Measurements from ENCODE around the gene IL22RA1.
A peak's percentile ranks its signal among the peaks of the same experiment; 100 is the strongest.

The IL22RA1 gene, protein sequence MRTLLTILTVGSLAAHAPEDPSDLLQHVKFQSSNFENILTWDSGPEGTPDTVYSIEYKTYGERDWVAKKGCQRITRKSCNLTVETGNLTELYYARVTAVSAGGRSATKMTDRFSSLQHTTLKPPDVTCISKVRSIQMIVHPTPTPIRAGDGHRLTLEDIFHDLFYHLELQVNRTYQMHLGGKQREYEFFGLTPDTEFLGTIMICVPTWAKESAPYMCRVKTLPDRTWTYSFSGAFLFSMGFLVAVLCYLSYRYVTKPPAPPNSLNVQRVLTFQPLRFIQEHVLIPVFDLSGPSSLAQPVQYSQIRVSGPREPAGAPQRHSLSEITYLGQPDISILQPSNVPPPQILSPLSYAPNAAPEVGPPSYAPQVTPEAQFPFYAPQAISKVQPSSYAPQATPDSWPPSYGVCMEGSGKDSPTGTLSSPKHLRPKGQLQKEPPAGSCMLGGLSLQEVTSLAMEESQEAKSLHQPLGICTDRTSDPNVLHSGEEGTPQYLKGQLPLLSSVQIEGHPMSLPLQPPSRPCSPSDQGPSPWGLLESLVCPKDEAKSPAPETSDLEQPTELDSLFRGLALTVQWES

DNA sequence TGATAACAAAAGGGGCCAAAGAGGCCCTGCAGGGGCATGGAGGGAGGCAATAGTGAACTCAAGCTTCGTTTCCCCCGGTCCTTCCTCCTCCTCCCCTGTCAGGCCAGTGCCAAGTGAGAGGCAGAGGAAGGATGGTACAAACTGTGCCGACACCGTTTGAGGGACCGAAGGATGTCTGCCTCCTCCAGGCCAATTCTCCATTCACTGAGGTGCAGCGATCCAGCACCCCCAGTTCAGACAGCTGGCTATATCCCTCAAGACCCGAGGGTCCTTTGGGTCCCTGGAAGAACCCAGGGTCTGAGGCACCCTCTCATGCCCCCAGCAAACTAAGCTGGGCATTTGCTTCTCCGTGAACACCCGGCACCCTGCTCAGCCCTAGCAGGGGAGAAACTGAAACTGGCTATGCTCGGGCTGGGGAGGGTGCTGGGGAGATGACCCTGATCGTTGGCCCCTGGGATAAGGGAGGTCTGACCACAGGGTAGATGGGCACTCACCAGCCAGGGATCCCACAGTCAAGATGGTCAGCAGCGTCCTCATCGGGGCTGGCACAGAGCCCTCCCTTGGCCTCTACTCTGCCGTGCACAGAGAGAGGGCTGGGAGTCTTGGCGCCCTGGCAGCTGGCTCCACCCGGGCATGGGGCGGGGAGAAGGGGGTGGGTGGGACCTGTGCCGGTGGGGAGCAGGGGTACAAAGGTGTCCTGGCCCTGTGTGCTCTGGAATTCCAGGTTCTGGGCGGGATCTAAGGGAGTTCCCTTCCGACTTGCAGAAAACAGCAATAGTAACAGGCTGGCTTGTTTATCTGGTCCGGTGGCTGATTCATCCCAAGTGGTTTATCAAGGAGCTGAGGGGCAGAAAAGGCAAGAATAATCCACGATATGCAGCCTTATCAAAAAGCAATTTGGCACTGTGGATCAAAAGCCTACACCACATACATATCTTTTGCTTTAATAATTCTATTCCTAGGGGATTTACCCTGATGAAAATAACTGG, at the start of gene IL22RA1:
IL22RA1 (minus strand) TSS at position 595 of the 989 bp plus-strand sequence; CDS start at position 537, 58 bp downstream.
- H3K4me3 ChIP-seq (ENCODE audit: low read length): no peak within 1 kb of the TSS
- TF ChIP-seq ZNF274 (IDR thresholded peaks at IDR 0.05; ENCODE audit: low read depth, low read length): no peak

DNA sequence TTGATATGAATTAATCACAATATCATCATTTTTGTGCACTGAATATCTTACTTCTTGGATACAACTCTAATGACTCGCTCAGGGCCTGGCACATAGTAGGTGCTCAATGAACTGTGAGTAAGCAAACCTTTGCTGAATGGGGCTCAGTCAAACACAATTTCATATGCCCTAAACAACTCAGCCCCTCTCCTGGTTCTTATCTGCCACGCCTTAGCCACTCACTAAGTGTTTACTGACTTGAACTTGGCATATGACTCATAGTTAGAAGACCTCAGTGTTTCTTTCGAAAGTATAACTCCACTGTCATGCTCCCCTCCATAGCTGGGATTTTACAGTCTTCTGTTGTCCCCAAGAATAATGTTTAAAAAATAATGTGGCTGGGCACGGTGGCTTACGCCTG, 48.9 kb upstream of the IL22RA1 start:
- no peak overlapping the region; the same call in 1 of the 2 replicates for H3K4me3 ChIP-seq (ENCODE audit: low read length)

DNA sequence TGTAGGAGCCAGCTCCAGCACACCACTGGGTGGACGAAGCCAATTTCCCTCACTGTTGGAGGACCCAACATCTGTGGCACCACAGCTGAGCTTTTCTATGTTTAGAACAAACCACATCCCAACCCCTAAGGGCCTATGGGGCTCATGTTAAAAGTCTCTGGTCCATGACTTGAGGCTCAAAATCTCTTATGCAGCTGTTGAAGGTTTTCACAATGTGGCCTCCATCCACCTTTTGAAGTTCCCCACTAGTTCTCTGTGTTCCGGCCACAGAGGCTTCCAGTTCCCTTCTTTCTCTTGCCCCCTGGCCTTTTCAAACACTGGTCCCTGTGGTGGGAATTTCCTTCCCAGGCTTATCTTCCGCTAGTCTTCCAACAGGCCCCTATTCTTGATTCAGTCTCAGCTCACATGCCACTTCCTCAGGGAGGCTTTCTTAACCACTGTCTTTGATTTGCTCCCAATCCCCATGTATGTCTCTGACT, 48.1 kb upstream of the IL22RA1 start:
- no peak for TF ChIP-seq ZNF274 (IDR thresholded peaks at IDR 0.05; ENCODE audit: low read depth, low read length)
- H3K4me3 ChIP-seq (ENCODE audit: low read length): peak overlapping the region; percentile 11; the same call in 1 of the 2 replicates

More for the DNA sequence above, 48.9 kb upstream of the IL22RA1 start:
- TF ChIP-seq ZNF274 (IDR thresholded peaks at IDR 0.05; ENCODE audit: low read depth, low read length): no peak

DNA sequence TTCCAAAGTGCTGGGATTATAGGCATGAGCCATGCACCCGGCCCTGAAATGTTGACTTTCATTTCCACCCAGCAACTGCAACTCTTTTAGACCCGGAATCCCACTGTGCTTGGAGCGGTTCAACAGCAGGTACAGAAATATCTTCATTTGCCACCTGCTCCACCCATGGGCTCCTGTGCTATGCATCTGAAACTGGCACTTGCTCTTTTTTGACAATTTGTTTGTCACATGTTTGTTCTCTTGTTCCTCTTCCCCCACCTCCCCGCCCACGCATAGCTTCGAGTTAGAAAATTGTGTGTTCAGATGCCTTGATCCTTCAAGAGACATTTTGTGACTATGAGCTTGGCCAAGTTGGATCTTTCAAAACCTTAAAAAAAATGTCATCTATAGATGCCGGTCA, 46.6 kb upstream of the IL22RA1 start:
- TF ChIP-seq ZNF274 (IDR thresholded peaks at IDR 0.05; ENCODE audit: low read depth, low read length): no peak
- H3K4me3 ChIP-seq (ENCODE audit: low read length): peak overlapping the region; percentile 23; the same call in 1 of the 2 replicates

DNA sequence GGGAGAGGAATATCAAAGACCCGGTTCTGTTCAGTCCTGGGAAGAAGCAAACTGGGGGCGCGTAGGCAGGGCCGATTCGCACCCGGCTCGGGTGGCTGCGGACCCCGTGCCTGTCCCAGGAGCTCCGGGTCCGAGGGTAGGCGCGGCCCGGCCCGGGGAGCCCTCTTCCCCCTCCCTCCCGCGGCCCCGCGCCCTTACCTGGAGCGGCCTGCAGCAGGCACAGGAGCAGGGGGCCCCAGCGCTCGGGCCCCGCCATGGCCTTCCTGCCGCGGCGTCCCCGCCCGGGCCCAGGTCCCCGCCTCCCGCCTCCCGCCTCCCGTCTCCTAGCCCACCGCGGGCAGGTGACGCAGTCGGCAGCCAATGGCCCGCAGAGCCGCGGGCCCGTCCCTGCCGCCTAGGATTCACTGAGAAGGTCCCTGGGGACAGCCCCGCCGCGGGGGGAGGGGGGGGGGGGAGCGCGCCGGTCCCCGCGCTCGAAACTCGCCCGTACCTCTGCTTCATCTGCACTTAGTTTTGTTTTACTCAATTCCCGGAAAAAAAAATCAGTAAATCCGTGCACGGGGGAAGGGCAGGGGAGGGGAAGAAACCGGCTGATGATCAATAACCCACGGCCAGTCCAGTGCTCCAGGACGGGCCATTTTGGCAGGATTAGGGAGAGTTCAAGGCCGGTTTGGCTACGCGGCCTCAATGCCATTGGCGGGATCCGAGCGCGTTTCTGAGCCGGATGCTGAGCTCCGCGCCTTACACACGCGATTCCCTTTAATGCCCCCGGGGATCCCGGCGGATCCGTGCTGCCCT, 44.3 kb upstream of the IL22RA1 start, which contains the start of gene IFNLR1:
IFNLR1 (minus strand) TSS at position 297 of the 798 bp plus-strand sequence; CDS start at position 256, 41 bp downstream.
- TF ChIP-seq ZNF274 (IDR thresholded peaks at IDR 0.05; ENCODE audit: low read depth, low read length): no peak
- H3K4me3 ChIP-seq (ENCODE audit: low read length): peak within 1 kb of the TSS; percentile 76

DNA sequence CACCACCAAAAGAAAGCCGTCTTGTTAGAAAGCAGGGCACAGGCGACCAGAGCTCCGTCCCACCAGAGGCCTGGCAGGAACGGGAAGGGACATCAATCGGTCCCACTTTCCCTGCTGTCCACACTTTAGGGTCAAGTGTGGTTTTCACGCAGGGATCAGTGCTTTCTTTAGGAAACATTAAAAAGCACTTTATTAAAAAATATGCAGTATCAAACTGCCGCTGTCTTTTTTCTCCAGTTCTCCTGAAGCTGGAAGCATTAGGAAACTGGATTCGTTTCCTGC, 43.7 kb upstream of the IL22RA1 start:
- TF ChIP-seq ZNF274 (IDR thresholded peaks at IDR 0.05; ENCODE audit: low read depth, low read length): no peak
- peak overlapping the region; percentile 76 for H3K4me3 ChIP-seq (ENCODE audit: low read length)

DNA sequence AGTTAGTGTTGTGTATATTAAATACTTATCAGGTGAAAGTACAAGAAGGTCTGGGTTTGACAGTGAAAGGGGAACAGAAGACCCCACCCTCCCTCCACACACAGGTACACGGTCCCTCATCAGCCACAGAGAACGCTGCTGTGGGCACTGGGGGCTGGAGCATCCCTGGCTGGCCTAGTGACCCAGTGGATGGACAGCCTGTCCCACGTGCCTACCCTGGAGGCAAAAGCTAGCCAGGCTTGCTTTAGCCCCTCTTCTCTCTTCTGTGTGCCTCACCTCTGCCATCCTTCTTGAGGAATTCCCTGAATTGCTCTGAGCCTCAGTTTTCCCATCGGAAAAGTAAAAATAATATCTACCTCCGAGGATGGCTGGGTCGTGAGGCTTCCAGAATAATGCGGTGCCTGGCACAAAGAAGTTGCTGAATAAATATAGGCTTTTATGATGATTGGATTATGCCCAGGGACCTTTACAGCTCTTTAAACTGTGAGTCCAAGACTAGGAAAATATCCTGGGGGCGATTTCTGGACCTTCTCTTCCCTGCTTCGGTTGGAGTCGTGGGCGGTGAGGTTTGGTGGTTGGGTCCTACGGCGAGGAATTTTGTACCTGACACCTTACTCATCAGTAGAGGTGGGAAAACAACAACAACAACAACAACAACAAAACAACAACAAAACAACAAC, 43.2 kb upstream of the IL22RA1 start:
- TF ChIP-seq ZNF274 (IDR thresholded peaks at IDR 0.05; ENCODE audit: low read depth, low read length): no peak
- peak overlapping the region; percentile 76 for H3K4me3 ChIP-seq (ENCODE audit: low read length)

DNA sequence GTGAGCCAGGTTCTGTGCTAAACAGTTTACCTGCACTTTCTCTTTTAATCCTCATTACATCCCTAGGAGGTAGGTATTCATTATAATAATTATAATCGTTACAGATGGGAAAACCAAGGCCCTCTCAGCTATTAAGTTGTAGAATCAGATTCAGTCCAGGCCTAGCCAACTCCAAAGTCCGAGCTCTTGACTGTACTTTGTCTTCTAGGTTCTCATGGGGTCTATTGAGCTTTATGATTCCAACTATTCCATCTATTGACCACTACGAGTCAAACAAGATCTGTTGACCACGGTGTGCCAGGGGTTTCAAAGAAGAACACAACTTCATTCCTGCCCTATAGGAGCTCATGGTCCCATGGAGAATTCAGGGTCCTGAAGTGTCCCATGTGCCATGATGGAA, 42.1 kb upstream of the IL22RA1 start:
- no peak for TF ChIP-seq ZNF274 (IDR thresholded peaks at IDR 0.05; ENCODE audit: low read depth, low read length)
- no peak overlapping the region for H3K4me3 ChIP-seq (ENCODE audit: low read length)

DNA sequence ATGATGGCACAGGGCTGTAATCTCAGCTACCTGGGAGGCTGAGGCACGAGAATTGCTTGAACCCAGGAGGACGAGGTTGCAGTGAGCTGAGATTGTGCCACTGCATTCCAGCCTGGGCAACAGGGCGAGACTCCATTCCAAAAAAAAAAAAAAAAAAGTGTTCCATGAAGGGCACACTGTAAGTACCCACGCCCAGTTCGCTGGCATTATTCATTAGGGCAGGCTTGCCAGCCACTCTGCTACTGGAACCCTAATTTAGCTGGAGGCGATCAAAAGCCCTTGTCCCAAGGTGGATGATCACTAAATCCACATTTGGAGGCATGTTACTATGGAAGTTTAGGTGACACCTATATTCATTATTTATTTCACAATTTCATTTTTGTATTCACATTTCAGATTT, 39.1 kb upstream of the IL22RA1 start:
- no peak for TF ChIP-seq ZNF274 (IDR thresholded peaks at IDR 0.05; ENCODE audit: low read depth, low read length)
- H3K4me3 ChIP-seq (ENCODE audit: low read length): no peak overlapping the region

DNA sequence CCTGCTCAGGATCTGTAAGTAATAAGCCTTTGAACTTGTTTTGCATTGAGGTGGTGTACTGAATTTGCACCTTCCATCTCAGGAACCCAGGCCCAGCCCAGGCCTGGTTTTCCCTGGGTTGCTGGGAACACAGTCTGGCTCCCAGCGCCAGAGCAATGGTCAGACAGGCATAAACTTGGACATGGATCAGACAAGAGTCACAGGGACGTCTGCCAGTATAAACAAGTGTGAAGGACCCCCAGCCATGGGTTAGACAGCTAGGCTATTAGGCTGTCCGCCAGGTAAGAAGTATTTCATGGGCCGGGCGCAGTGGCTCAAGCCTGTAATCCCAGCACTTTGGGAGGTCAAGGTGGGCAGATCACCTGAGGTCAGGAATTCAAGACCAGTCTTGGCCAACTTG, 38.7 kb upstream of the IL22RA1 start:
- no peak for TF ChIP-seq ZNF274 (IDR thresholded peaks at IDR 0.05; ENCODE audit: low read depth, low read length)
- no peak overlapping the region for H3K4me3 ChIP-seq (ENCODE audit: low read length)

DNA sequence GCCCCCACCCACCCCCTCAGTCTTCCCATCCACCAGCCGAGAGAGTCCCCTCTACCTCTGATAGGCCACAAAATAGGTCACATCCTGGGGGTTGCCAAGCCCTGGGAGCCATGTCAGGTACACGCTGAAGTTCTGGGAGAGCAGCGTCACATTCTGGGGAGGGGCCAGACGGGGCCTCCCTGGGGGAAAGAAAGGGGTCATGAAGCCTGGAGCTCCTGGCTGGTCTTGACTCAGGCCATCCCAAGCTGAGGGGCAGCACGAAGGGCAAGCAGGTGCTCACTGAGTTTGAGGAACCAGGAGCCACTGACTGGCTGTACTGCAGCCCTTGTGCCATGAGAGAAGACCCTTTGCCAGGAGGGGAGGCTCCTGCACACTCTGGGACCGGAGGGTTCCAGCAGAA, 37.7 kb upstream of the IL22RA1 start:
- H3K4me3 ChIP-seq (ENCODE audit: low read length): no peak overlapping the region
- TF ChIP-seq ZNF274 (IDR thresholded peaks at IDR 0.05; ENCODE audit: low read depth, low read length): no peak

DNA sequence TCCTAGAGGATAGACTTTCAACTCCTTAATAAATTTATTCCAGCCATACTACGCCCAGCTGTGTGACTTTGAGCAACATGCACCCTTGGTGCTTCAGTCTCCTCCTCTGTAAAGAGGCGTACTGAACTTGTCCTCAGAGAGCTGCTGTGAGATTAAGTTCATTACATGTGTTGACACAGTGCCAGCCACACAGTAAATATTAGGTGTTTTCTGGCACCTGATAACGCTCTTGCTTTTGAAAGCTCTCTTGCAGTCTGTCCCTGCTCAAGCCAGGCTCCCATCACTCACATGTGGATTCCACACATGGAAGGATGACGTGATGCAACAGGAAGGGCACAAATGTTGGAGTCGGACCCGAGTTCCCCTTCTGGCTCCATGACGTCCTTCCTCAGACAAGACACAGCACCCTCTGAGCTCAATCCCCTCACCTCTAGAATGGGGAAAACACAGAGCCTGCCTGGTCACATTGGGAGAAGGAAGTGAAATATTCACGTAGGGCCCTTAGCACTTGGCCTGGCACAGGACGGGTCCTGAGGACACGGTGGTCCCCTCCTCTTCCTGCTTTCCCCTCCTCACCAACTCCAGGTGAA, 36.4 kb upstream of the IL22RA1 start:
- TF ChIP-seq ZNF274 (IDR thresholded peaks at IDR 0.05; ENCODE audit: low read depth, low read length): no peak

More for the DNA sequence above, 36.4 kb upstream of the IL22RA1 start:
- no peak overlapping the region for H3K4me3 ChIP-seq (ENCODE audit: low read length)

All from GM08714 (cell line).